Parathyroid adenoma (tissue), 2 donors: ENCODE data around the gene KIF5A.

Experiments
- H2AFZ ChIP-seq: fragments of 300-600 bp; sonication (generic); one replicate; pipeline ENCODE4 v1.7.0; 2017; ENCODE audit warnings: antibody characterized with exemption, mild to moderate bottlenecking
- H3K27ac ChIP-seq: fragments of 300-600 bp; sonication (generic); one replicate; pipeline ENCODE4 v1.7.0; 2017
- H3K27me3 ChIP-seq: fragments of 300-600 bp; sonication (generic); one replicate; pipeline ENCODE4 v1.7.0; 2017; ENCODE audit warnings: low read length; ENCODE audit not compliant: control insufficient read depth, insufficient read depth
- H3K36me3 ChIP-seq: fragments of 300-600 bp; sonication (generic); one replicate; pipeline ENCODE4 v1.7.0; 2017; ENCODE audit warnings: low read length; ENCODE audit not compliant: control insufficient read depth, insufficient read depth
- H3K4me1 ChIP-seq: fragments of 300-600 bp; sonication (generic); one replicate; pipeline ENCODE4 v1.7.0; 2017; ENCODE audit warnings: control low read depth
- H3K4me2 ChIP-seq: fragments of 300-600 bp; sonication (generic); one replicate; pipeline ENCODE4 v1.7.0; 2017; ENCODE audit warnings: low read length
- H3K4me3 ChIP-seq: fragments of 300-600 bp; sonication (generic); one replicate; pipeline ENCODE4 v1.7.0; 2017; ENCODE audit warnings: low read depth, low read length
- H3K79me2 ChIP-seq: fragments of 300-600 bp; sonication (generic); one replicate; pipeline ENCODE4 v1.7.0; 2017; ENCODE audit warnings: control low read depth
- H3K9ac ChIP-seq: fragments of 300-600 bp; sonication (generic); one replicate; pipeline ENCODE4 v1.7.0; 2017; ENCODE audit warnings: mild to moderate bottlenecking
- H3K9me3 ChIP-seq: fragments of 300-600 bp; sonication (generic); one replicate; pipeline ENCODE4 v1.7.0; 2017; ENCODE audit warnings: low read length; ENCODE audit not compliant: control insufficient read depth
- CTCF ChIP-seq: fragments of 300-600 bp; sonication (generic); IDR thresholded peaks from one replicate; pipeline ENCODE4 v1.7.0; 2017; ENCODE audit warnings: antibody characterized with exemption, mild to moderate bottlenecking
- donor health status: primary hyperparathyroidism.

Gene KIF5A

GRCh38 chr12:57571926-57572762 is 22.3 kb downstream of the KIF5A start:
- H3K79me2 ChIP-seq, result peaks cover 2% of the 10 kb centered on the region
- no peaks in the 10 kb centered on the region for H3K36me3 ChIP-seq
- no peak overlapping the region for H3K9ac ChIP-seq
- H3K4me2 ChIP-seq, result no peak overlapping the region
- no peaks in the 10 kb centered on the region for H3K4me1 ChIP-seq
- H3K27ac ChIP-seq, result no peak overlapping the region
- H3K4me3 ChIP-seq, result no peak overlapping the region
- H3K9me3 ChIP-seq, result no peaks in the 10 kb centered on the region
- H3K27me3 ChIP-seq, result no peaks in the 10 kb centered on the region
- H2AFZ ChIP-seq, result no peak overlapping the region
- no peak for TF ChIP-seq CTCF

- Histone ChIP-seq H3K79me2 (no peaks in the 10 kb centered on the region), H3K4me1 (no peaks in the 10 kb centered on the region), H3K4me2 (no peak overlapping the region), H3K27ac (no peak overlapping the region), H3K4me3 (no peak overlapping the region), H3K27me3 (no peaks in the 10 kb centered on the region), H2AFZ (no peak overlapping the region), H3K36me3 (no peaks in the 10 kb centered on the region), H3K9ac (no peak overlapping the region), H3K9me3 (no peaks in the 10 kb centered on the region)
- TF ChIP-seq CTCF, result no peak
Observed at GRCh38 chr12:57574795-57575194, 25.0 kb downstream of the KIF5A start.

GRCh38 chr12:57575771-57576612 is 26.1 kb downstream of the KIF5A start:
- Histone ChIP-seq H3K27ac (no peak overlapping the region), H2AFZ (no peak overlapping the region), H3K79me2 (no peaks in the 10 kb centered on the region), H3K9ac (no peak overlapping the region), H3K4me2 (no peak overlapping the region), H3K4me1 (no peaks in the 10 kb centered on the region), H3K4me3 (no peak overlapping the region), H3K9me3 (no peaks in the 10 kb centered on the region), H3K27me3 (no peaks in the 10 kb centered on the region), H3K36me3 (no peaks in the 10 kb centered on the region)
- TF ChIP-seq CTCF, result no peak

- Histone ChIP-seq H3K36me3 (no peaks in the 10 kb centered on the region), H3K9ac (no peak overlapping the region), H2AFZ (no peak overlapping the region), H3K4me2 (no peak overlapping the region), H3K4me3 (no peak overlapping the region), H3K9me3 (no peaks in the 10 kb centered on the region), H3K27me3 (no peaks in the 10 kb centered on the region), H3K4me1 (no peaks in the 10 kb centered on the region), H3K79me2 (no peaks in the 10 kb centered on the region), H3K27ac (no peak overlapping the region)
- TF ChIP-seq CTCF, result no peak
Observed at GRCh38 chr12:57576613-57577160, 26.8 kb downstream of the KIF5A start.
